Large intestine (tissue), 3 donors: Measurements from ENCODE around the gene CFAP410. TPM values are rescaled to one million over a fixed set of nuclear protein-coding genes. Genes with fewer than 3 reads are reported as not detected.

Experiments
- DNase-seq, 2 donors: peaks; one replicate each; pipeline versions ENCODE4 v3.0.0 to v3.0.0-alpha.2; 2013
- H3K27ac ChIP-seq: one replicate; pipeline ENCODE4 v1.5.1; 2013; ENCODE audit warnings: low read length
- H3K27me3 ChIP-seq: 2 replicates; pipeline ENCODE4 v1.6.1; 2013; ENCODE audit warnings: low read length; ENCODE audit not compliant: control insufficient read depth, insufficient read depth
- H3K36me3 ChIP-seq: 2 replicates; pipeline ENCODE4 v1.6.1; 2013; ENCODE audit warnings: low read length; ENCODE audit not compliant: control insufficient read depth, insufficient read depth
- H3K4me1 ChIP-seq: one replicate; pipeline ENCODE4 v1.6.1; 2013; ENCODE audit warnings: low read length; ENCODE audit not compliant: control insufficient read depth, insufficient read depth
- H3K4me3 ChIP-seq: one replicate; pipeline ENCODE4 v1.5.1; 2013; ENCODE audit warnings: low read length
- H3K9me3 ChIP-seq: one replicate; pipeline ENCODE4 v1.6.1; 2013; ENCODE audit warnings: mild to moderate bottlenecking, low read depth, low read length, moderate library complexity; ENCODE audit not compliant: control insufficient read depth
- WGBS: methylation state at CpG from one replicate; pipeline ENCODE4 v1.1.5; 2013; ENCODE audit warnings: low lambda C conversion rate; ENCODE audit not compliant: insufficient coverage; 5-methylcytosine and 5-hydroxymethylcytosine counted together
- polyA plus RNA-seq: library from polyadenylated mRNA; unstranded; fragments of 120-200 nt; gene quantifications from one replicate; pipeline ENCODE4 v1.2.1, GENCODE V29; 2013

CFAP410 gene
- polyA plus RNA-seq, 1 donor, result 33.0 TPM

DNA sequence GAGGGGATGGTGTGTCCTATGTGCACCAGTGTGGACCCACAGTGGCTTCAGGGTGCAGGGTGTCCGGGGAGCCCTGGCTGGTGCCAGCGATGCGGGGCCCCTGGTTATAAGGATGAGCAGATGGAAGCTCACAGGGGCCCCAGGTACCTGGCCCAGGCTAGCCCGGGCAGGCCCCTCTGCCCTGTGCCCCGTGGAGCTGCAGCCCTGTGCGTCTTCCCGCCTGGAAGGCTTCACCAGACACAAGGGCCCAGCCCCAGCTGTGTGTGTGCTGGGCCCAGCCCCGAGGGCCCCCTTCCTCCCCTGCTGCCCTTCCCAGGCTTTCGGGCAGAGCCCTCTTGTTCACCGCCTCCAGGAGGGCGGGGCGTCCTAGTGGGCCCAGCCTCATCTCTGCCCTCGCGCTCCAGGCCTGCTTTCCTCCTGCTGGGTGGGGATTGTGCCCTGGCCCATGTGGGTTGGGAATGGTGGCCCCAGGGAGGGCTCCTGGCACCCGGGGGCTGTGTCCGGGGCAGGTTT lies 23.4 kb downstream of the CFAP410 start:
- H3K4me1 ChIP-seq, result no peaks in the 10 kb centered on the region
- DNase-seq, result no peak
- H3K9me3 ChIP-seq, result no peaks in the 10 kb centered on the region
- no peak overlapping the region for H3K4me3 ChIP-seq
- no peaks in the 10 kb centered on the region for H3K27me3 ChIP-seq
- H3K36me3 ChIP-seq, result peaks cover 93% of the 10 kb centered on the region
- H3K27ac ChIP-seq, result no peak overlapping the region
- WGBS, result no CpG with 5 or more reads among the region's 16 CpGs

DNA sequence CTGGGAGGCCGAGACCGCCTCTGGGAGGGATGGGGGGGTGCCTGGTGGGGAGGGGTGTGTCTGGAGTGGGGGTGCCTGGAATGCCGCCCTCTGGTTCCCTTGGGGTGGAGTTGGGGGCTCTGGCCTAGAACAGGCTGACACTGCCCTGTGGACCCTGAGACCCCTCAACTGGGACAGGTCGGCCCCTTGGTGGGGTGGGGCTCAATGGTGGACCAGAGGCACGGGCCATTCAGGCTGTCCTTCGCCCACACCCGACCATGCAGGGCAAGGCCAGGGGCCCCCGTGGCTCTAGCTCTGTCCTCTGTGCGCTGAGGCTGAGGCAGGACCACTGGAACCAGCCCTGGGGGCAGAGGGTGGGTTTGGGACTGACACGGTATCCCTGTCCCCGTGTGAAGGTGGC lies 24.6 kb downstream of the CFAP410 start:
- no peak overlapping the region for H3K4me3 ChIP-seq
- peaks cover 95% of the 10 kb centered on the region for H3K36me3 ChIP-seq
- H3K9me3 ChIP-seq, result no peaks in the 10 kb centered on the region
- no peaks in the 10 kb centered on the region for H3K27me3 ChIP-seq
- H3K4me1 ChIP-seq, result no peaks in the 10 kb centered on the region
- no peak for DNase-seq
- H3K27ac ChIP-seq, result no peak overlapping the region
- WGBS, result 80% methylated on average over 1 of the region's 11 CpGs

DNA sequence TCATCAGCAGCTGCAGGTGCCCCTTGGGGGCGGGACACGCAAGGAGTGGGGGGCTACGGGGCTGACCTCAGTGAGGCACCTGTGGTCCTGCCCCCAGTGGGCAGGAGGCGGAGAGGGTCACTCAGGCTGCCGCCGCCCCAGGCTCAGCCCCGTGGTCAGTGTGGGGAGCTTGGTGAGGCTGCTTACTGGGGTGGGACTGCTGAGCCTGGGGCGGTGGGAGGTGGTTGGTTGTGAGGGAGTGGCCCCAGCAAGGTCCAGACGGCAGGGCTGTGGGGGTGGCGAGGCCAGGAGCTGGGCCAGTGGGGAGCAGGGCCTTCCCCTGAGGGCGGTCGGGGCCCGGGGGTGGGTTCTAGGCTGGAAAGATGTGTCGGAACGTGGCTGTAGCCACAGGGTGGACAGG lies 25.1 kb downstream of the CFAP410 start:
- Histone ChIP-seq H3K27ac (no peak overlapping the region), H3K27me3 (no peaks in the 10 kb centered on the region), H3K4me1 (no peaks in the 10 kb centered on the region), H3K9me3 (no peaks in the 10 kb centered on the region), H3K36me3 (peaks cover 95% of the 10 kb centered on the region), H3K4me3 (no peak overlapping the region)
- no peak for DNase-seq
- WGBS, result no CpG with 5 or more reads among the region's 15 CpGs

DNA sequence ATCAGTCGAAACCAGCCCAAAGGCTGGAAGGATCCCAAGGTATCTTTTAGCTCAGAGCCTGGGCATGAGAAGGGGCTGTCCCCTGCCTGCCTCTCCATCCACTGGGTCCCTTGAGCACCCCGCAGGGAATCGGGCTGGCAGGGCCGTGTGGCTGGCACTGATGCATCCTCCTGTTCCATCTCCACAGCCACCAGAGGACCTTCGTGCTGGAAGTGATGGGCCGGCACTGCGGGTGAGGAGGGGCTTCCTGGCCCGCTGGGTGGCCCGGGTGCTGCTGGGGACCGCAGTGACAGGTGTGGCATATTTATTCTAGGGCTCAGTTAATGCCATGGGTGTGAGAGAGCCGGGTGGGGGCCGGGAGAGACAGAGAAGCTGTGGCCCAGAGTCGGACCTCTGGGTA lies 25.7 kb downstream of the CFAP410 start:
- WGBS, result no CpG with 5 or more reads among the region's 13 CpGs
- H3K4me1 ChIP-seq, result no peaks in the 10 kb centered on the region
- no peak overlapping the region for H3K27ac ChIP-seq
- no peak overlapping the region for H3K4me3 ChIP-seq
- H3K27me3 ChIP-seq, result no peaks in the 10 kb centered on the region
- no peak for DNase-seq
- H3K9me3 ChIP-seq, result no peaks in the 10 kb centered on the region
- H3K36me3 ChIP-seq, result peaks cover 93% of the 10 kb centered on the region

DNA sequence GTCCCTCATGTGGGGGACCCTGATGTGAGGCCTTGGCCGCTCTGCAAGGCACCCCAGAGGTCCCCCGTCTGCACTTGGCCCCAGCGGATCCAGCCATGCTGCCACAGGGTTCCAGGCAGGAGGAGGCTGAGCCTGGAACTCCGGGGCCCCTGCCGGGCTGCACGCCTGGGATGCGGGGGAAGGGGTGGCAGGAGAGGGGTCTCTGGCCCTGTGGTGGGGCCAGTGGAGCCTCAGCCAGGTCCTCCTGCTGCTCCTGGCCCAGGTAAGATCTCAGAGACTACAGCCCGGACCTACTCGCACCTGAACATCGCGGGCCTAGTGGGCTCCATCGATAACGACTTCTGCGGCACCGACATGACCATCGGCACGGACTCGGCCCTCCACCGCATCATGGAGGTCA lies 26.5 kb downstream of the CFAP410 start:
- no peak overlapping the region for H3K4me3 ChIP-seq
- H3K9me3 ChIP-seq, result no peaks in the 10 kb centered on the region
- no peaks in the 10 kb centered on the region for H3K4me1 ChIP-seq
- H3K27ac ChIP-seq, result no peak overlapping the region
- H3K36me3 ChIP-seq, result peaks cover 93% of the 10 kb centered on the region
- no CpG with 5 or more reads among the region's 19 CpGs for WGBS
- H3K27me3 ChIP-seq, result no peaks in the 10 kb centered on the region
- DNase-seq, result no peak

DNA sequence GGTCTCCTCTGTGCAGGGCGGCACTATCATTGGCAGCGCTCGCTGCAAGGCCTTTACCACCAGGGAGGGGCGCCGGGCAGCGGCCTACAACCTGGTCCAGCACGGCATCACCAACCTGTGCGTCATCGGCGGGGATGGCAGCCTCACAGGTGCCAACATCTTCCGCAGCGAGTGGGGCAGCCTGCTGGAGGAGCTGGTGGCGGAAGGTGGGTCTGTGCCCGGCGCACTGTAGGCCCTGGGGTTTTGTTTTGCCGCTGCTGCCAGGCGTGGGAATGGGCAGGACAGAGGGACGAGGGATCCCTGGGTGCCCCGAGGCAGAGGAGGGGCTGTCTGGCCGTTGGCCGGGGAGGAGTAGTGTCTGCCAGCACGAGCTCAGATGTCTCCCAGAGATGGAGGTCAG lies 27.1 kb downstream of the CFAP410 start:
- Histone ChIP-seq H3K27ac (no peak overlapping the region), H3K27me3 (no peaks in the 10 kb centered on the region), H3K4me1 (no peaks in the 10 kb centered on the region), H3K36me3 (peaks cover 94% of the 10 kb centered on the region), H3K9me3 (no peaks in the 10 kb centered on the region), H3K4me3 (no peak overlapping the region)
- WGBS, result no CpG with 5 or more reads among the region's 22 CpGs
- DNase-seq, result no peak

DNA sequence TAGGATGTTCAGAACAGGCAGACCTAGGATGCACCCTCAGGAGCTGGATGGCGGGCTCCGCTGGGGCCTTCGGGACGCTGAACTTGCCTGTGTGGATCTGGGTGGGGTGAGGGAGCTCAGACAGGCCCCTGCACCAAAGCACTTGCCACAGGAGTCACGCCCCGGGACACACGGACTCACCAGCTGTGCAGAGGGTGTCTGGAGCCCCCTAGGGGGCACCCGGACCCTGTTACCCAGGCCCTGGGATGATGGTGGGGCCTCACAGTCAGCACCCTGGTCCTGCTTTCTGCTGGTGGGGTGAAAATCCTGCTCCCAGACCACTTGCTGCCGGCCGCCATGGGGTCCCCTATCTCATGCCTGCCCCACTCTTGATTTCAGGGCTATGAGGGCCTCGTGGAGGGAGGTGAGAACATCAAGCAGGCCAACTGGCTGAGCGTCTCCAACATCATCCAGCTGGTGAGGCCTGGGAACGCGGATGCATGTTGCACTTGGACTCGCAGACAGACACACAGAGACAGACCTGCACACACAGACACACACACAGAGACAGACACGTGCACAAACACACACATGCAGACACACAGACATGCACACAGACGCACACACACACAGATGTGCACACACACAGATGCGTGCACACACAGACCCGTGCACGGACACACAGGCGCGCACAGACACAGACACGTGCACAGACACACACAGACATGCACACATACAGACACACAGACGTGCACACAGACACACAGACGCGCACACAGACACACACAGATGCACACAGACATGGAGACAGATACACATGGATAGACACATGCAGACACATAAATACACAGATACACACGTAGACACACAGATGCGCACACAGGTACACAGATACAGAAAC lies 28.3 kb downstream of the CFAP410 start:
- no peak for DNase-seq
- Histone ChIP-seq H3K36me3 (peaks cover 94% of the 10 kb centered on the region), H3K4me1 (peaks cover 8% of the 10 kb centered on the region), H3K9me3 (no peaks in the 10 kb centered on the region), H3K4me3 (no peak overlapping the region), H3K27me3 (no peaks in the 10 kb centered on the region), H3K27ac (no peak overlapping the region)
- no CpG with 5 or more reads among the region's 28 CpGs for WGBS

DNA sequence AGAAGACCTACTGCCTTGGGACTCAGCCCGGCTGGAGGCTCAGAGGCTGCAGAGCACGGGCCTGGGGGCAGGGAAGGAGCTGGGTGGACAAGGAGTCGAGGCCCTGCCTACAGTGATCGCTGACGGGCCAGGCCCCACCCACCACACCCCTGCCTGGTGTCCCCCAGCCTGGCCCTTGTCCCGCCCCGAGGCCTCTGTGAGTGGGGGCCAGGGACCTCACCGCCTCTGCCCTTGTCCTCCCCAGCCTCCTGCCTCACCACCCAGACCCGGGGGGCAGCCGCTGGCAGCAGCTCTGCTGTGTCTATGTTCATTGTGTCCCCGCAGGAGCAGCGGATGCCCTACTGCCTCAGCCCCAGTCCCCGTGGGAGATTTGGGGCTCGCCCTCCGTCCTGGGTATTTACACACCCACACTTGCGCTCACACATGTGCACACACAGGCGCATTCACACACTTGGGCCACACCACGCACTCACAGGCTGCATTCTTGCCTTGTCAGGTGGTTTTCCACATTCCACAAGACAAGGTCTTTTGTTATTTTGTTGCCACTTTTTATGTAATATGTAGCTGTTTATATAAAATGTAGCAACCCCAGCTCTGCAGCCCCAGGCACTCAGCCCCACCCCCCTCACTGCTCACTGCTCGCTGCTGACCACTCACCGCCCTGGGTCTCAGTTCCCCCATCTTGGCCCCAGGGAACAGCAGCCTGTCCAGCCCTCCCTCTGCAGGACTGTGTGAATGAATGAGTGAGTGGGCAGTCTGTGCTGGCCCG lies 32.1 kb downstream of the CFAP410 start:
- H3K36me3 ChIP-seq, result peaks cover 63% of the 10 kb centered on the region
- no CpG with 5 or more reads among the region's 21 CpGs for WGBS
- H3K9me3 ChIP-seq, result no peaks in the 10 kb centered on the region
- DNase-seq, result no peak
- no peaks in the 10 kb centered on the region for H3K27me3 ChIP-seq
- peaks cover 42% of the 10 kb centered on the region for H3K4me1 ChIP-seq
- no peak overlapping the region for H3K27ac ChIP-seq
- no peak overlapping the region for H3K4me3 ChIP-seq

DNA sequence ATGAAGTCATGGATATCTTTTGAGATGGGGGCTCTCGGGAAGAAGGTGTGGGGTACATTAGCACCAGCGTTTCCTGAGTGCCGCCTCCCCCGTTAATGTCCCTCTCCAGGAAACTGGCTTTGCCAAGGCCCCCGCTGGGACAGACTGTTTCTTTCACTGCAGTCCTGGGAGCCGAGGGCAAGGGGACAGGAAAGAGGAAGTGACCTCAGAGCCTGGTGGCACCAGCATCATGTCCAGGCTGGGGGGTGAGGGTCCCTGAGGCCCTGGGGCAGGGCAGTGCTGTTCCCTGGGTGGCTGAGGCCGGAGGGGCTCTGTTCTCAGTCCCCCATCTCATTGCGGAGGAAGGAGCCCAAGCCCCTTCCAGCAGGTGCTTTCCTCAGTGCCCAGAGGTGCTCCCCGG lies 33.5 kb downstream of the CFAP410 start:
- Histone ChIP-seq H3K9me3 (no peaks in the 10 kb centered on the region), H3K27ac (peak overlapping the region; percentile 98)
- WGBS, result no CpG with 5 or more reads among the region's 9 CpGs

DNA sequence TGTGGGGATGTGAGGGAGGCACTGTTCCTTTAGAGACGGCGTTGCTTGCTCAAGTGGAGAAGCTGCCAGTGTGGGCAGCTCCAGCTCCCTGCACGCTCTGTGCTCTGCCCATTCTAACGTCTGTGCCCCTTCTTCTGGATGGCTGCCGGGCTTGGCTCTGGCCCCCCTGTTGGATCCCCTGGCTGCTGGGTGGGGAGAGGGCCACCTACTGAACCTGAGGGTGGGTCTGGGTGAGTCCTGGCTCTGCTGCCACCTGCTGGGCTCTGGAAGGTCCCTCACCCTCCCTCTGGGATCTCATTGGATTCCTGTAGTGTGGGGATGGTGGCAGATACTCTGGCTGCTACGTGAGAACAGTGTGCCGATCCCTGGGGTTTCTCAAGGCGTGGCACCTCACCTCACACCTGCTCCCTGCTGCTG lies 34.3 kb downstream of the CFAP410 start:
- H3K36me3 ChIP-seq, result peaks cover 40% of the 10 kb centered on the region
- H3K4me1 ChIP-seq, result peaks cover 50% of the 10 kb centered on the region
- H3K27me3 ChIP-seq, result no peaks in the 10 kb centered on the region
- no peak overlapping the region for H3K4me3 ChIP-seq
- H3K27ac ChIP-seq, result peak overlapping the region; percentile 98
- WGBS, result no CpG with 5 or more reads among the region's 8 CpGs
- DNase-seq, result peak; percentile 54 to 69
- no peaks in the 10 kb centered on the region for H3K9me3 ChIP-seq

More for the DNA sequence above, 33.5 kb downstream of the CFAP410 start:
- no peak overlapping the region for H3K4me3 ChIP-seq
- peaks cover 50% of the 10 kb centered on the region for H3K4me1 ChIP-seq
- H3K27me3 ChIP-seq, result no peaks in the 10 kb centered on the region
- H3K36me3 ChIP-seq, result peaks cover 48% of the 10 kb centered on the region
- no peak for DNase-seq
